Neuronal stem cell (in vitro differentiated cells): Measurements from ENCODE around the gene FTCD.
A peak's percentile ranks its signal among the peaks of the same experiment; 100 is the strongest.

ENCODE experiments used
- DNase-seq: peaks from one replicate; pipeline ENCODE4 v3.0.0-alpha.2; 2013; ENCODE audit warnings: low spot score
- H2AFZ ChIP-seq: one replicate; pipeline ENCODE4 v1.6.1; 2013; ENCODE audit warnings: mild to moderate bottlenecking, low read length, inconsistent platforms
- H2AK5ac ChIP-seq: 2 replicates; pipeline ENCODE4 v1.6.1; 2013; ENCODE audit warnings: low read depth, mild to moderate bottlenecking, inconsistent platforms, low read length, moderate library complexity, mixed read lengths
- H2BK120ac ChIP-seq: 2 replicates; pipeline ENCODE4 v1.6.1; 2013; ENCODE audit warnings: low read depth, mild to moderate bottlenecking, inconsistent platforms, low read length, moderate library complexity, mixed read lengths
- H2BK12ac ChIP-seq: one replicate; pipeline ENCODE4 v1.6.1; 2013; ENCODE audit warnings: low read length, inconsistent platforms
- H2BK15ac ChIP-seq: 2 replicates; pipeline ENCODE4 v1.6.1; 2013; ENCODE audit warnings: mild to moderate bottlenecking, low read length, inconsistent platforms, mixed read lengths
- H2BK5ac ChIP-seq: one replicate; pipeline ENCODE4 v1.6.1; 2013; ENCODE audit warnings: inconsistent platforms, mild to moderate bottlenecking, low read length, moderate library complexity
- H3K14ac ChIP-seq: one replicate; pipeline ENCODE4 v1.6.1; 2013; ENCODE audit warnings: low read length, inconsistent platforms
- H3K18ac ChIP-seq: 2 replicates; pipeline ENCODE4 v1.6.1; 2013; ENCODE audit warnings: low read length, inconsistent platforms
- H3K23ac ChIP-seq: 2 replicates; pipeline ENCODE4 v1.6.1; 2013; ENCODE audit warnings: low read depth, mild to moderate bottlenecking, mixed read lengths, low read length, inconsistent platforms; ENCODE audit not compliant: poor library complexity
- H3K27ac ChIP-seq: replicated peaks from 3 replicates; pipeline ENCODE4 v1.5.1; 2013; ENCODE audit warnings: low read length, inconsistent platforms
- H3K27me3 ChIP-seq, 3 experiments: 2 replicates each; pipeline ENCODE4 v1.6.1; 2013; ENCODE audit warnings: low read length in 3 of 3, mild to moderate bottlenecking in 2 of 3, inconsistent platforms in 1 of 3, low read depth in 1 of 3, mixed read lengths in 1 of 3, moderate library complexity in 1 of 3; ENCODE audit not compliant: control insufficient read depth in 3 of 3, insufficient read depth in 3 of 3
- H3K36me3 ChIP-seq, 2 donors: replicated peaks in 1 of 2; 2 replicates each; pipeline ENCODE4 v1.6.1; 2013; ENCODE audit warnings: low read length in 2 of 2; ENCODE audit not compliant: control insufficient read depth in 2 of 2, insufficient read depth in 2 of 2
- H3K4ac ChIP-seq: 2 replicates; pipeline ENCODE4 v1.6.1; 2013; ENCODE audit warnings: inconsistent platforms, mild to moderate bottlenecking, low read length, moderate library complexity
- H3K4me1 ChIP-seq, 2 donors: 1 replicate in 1 of 2; 2 replicates in 1 of 2; pipeline ENCODE4 v1.6.1; 2013; ENCODE audit warnings: low read length in 2 of 2, low read depth in 1 of 2; ENCODE audit not compliant: control insufficient read depth in 2 of 2, insufficient read depth in 1 of 2
- H3K4me2 ChIP-seq: one replicate; pipeline ENCODE4 v1.6.1; 2013; ENCODE audit warnings: mild to moderate bottlenecking, low read length, inconsistent platforms; ENCODE audit not compliant: insufficient read depth, poor library complexity, severe bottlenecking
- H3K4me3 ChIP-seq, 2 donors: 2 replicates each; pipeline ENCODE4 v1.5.1; 2013; ENCODE audit warnings: low read length in 2 of 2, mild to moderate bottlenecking in 2 of 2, inconsistent platforms in 1 of 2, moderate library complexity in 1 of 2
- H3K79me1 ChIP-seq: one replicate; pipeline ENCODE4 v1.6.1; 2013; ENCODE audit warnings: low read depth, mild to moderate bottlenecking, inconsistent platforms, low read length, moderate library complexity
- H3K9ac ChIP-seq: one replicate; pipeline ENCODE4 v1.6.1; 2013; ENCODE audit warnings: mild to moderate bottlenecking, low read depth, low read length, inconsistent platforms; ENCODE audit not compliant: poor library complexity
- H3K9me3 ChIP-seq, 2 donors: replicated peaks in 1 of 2; 2 replicates each; pipeline versions ENCODE3 to v1.6.1; 2013; ENCODE audit warnings: low read length in 2 of 2, mild to moderate bottlenecking in 2 of 2, inconsistent platforms in 1 of 2, low read depth in 1 of 2, mixed read lengths in 1 of 2, moderate library complexity in 1 of 2; ENCODE audit not compliant: control insufficient read depth in 2 of 2, insufficient read depth in 1 of 2
- H4K8ac ChIP-seq: one replicate; pipeline ENCODE4 v1.6.1; 2013; ENCODE audit warnings: low read depth, mild to moderate bottlenecking, inconsistent platforms, low read length, moderate library complexity
- H4K91ac ChIP-seq: one replicate; pipeline ENCODE4 v1.6.1; 2013; ENCODE audit warnings: low read length, low read depth, mild to moderate bottlenecking, inconsistent platforms; ENCODE audit not compliant: poor library complexity
- WGBS, 2 donors: extraction: QIAGEN DNeasy Blood & Tissue Kit; methylation state at CpG; one replicate each; pipeline ENCODE4 v1.1.7; 2013; ENCODE audit warnings: missing lambda C conversion rate in 2 of 2, mixed read lengths in 1 of 2; ENCODE audit not compliant: insufficient read length in 2 of 2, insufficient replicate concordance in 1 of 2; ENCODE audit errors: extremely low coverage in 2 of 2; 5-methylcytosine and 5-hydroxymethylcytosine counted together

FTCD gene

DNA sequence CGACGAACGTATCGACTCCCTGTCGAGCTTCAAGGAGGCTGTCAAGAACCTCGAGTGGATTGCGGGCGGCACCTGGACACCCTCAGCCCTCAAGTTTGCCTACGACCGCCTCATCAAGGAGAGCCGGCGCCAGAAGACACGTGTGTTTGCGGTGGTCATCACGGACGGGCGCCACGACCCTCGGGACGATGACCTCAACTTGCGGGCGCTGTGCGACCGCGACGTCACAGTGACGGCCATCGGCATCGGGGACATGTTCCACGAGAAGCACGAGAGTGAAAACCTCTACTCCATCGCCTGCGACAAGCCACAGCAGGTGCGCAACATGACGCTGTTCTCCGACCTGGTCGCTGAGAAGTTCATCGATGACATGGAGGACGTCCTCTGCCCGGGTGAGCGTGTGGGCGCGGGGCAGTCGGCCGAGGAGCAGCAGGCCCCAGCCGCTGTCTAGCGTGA is 29.5 kb downstream of the FTCD start:
- Histone ChIP-seq H3K79me1 (no peaks in the 10 kb centered on the region), H3K27me3 (no peaks in the 10 kb centered on the region), H3K4me3 (no peak overlapping the region), H4K91ac (no peak overlapping the region), H2BK5ac (no peak overlapping the region), H3K9me3 (no peaks in the 10 kb centered on the region), H3K4me1 (peaks cover 0 to 9% of the 10 kb centered on the region in 2 donors), H3K4ac (no peak overlapping the region), H3K27ac (no peak overlapping the region), H3K36me3 (no peaks in the 10 kb centered on the region), H3K4me2 (no peak overlapping the region), H2BK15ac (no peak overlapping the region), H4K8ac (no peak overlapping the region), H2AK5ac (no peak overlapping the region), H3K18ac (peak overlapping the region; percentile 52), H3K23ac (peak overlapping the region; percentile 68), H2BK12ac (peak overlapping the region; percentile 18), H3K14ac (peak overlapping the region; percentile 66), H2AFZ (no peak overlapping the region), H2BK120ac (no peak overlapping the region), H3K9ac (peak overlapping the region; percentile 4)
- no CpG with 5 or more reads among the region's 47 CpGs for WGBS, 2 donors
- no peak for DNase-seq

DNA sequence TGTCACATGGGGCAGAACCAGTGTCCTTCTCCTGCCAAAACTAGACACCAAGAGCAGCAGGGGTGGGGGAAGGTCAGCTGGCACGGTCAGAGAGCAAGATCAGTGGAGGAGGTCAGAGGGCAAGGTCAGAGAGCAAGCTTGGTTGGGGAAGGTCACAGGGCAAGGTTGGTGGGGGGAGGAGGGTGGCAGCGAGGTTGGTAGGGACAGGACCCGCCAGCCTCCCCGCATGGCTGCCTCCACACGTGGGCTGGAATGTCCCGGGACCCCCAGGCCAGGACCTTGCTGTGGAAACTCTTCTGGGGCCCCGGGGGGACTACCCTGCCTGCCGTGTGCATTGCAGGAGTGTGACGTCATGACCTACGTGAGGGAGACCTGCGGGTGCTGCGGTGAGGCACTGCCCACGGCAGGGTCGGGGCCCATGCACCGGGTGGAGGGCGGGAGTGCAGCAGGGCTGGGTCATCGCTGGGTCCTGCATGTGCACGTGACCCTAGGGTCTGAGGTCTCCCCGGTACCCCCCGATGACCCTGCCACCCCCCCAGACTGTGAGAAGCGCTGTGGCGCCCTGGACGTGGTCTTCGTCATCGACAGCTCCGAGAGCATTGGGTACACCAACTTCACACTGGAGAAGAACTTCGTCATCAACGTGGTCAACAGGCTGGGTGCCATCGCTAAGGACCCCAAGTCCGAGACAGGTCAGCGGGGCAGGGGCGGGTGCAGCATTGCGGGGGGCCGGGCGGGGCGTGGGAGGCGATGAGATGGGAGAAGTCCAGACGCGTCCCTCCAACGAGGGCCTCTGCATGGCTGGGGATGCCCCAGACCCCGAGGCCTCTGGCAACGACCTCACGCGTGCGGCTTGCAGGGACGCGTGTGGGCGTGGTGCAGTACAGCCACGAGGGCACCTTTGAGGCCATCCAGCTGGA is 30.2 kb downstream of the FTCD start:
- H2AK5ac ChIP-seq, result peak overlapping the region; percentile 49
- peak overlapping the region; percentile 19 for H2BK12ac ChIP-seq
- H2BK120ac ChIP-seq, result no peak overlapping the region
- H3K4me2 ChIP-seq, result no peak overlapping the region
- H4K91ac ChIP-seq, result no peak overlapping the region
- no peaks in the 10 kb centered on the region for H3K27me3 ChIP-seq
- no peak overlapping the region for H3K27ac ChIP-seq
- no peak overlapping the region for H2AFZ ChIP-seq
- peak overlapping the region; percentile 66 for H3K14ac ChIP-seq
- H4K8ac ChIP-seq, result no peak overlapping the region
- H3K4ac ChIP-seq, result no peak overlapping the region
- H2BK15ac ChIP-seq, result no peak overlapping the region
- DNase-seq, result no peak
- H3K9ac ChIP-seq, result peak overlapping the region; percentile 4
- H3K4me1 ChIP-seq, result peaks cover 0 to 9% of the 10 kb centered on the region in 2 donors
- peaks cover 3% of the 10 kb centered on the region for H3K79me1 ChIP-seq
- H3K23ac ChIP-seq, result peak overlapping the region; percentile 77
- H3K18ac ChIP-seq, result peak overlapping the region; percentile 83
- H3K36me3 ChIP-seq, result no peaks in the 10 kb centered on the region
- H3K9me3 ChIP-seq, result no peaks in the 10 kb centered on the region
- no peak overlapping the region for H2BK5ac ChIP-seq
- H3K4me3 ChIP-seq, result no peak overlapping the region
- no CpG with 5 or more reads among the region's 49 CpGs for WGBS, 2 donors

DNA sequence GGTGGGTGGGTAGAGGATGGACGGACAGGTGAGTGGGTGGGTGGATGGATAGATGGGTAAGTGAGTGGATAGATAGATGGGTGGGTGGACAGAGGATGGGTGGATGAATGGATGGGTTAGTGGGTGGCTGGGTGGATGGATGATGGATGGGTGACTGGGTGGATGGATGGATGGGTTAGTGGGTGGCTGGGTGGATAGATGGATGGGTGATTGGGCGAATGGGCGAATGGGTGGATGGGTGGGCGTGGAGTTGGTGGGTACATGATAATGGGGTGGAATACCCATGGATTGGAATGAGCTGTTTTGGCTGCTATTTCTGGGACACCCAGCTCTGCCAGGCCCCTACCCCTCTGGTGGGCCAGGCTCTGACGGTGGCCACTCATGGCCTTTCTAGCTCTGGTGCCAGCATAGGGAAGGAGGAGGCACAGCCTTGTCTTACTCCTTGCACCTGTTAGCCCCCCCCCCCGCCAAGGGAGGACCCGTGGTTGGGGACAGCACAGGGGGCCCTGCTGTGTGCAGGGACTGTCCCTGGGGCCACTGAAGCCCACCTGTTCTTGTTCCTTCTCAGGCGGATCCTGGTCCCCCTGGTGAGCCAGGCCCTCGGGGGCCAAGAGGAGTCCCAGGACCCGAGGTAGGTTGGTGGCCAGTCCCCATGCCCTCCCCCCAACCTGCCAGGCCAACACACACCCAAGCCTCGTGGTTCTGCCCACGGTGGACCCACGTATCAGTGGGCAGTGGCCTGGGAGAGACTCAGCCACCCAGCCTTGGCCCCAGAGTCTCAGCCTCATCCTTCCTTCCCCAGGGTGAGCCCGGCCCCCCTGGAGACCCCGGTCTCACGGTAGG is 31.1 kb downstream of the FTCD start:
- Histone ChIP-seq H3K18ac (no peak overlapping the region), H3K4ac (no peak overlapping the region), H3K9ac (no peak overlapping the region), H3K27ac (no peak overlapping the region), H3K9me3 (no peaks in the 10 kb centered on the region), H3K23ac (no peak overlapping the region), H3K27me3 (no peaks in the 10 kb centered on the region), H2BK12ac (no peak overlapping the region), H3K4me2 (no peak overlapping the region), H3K4me1 (peaks cover 0 to 9% of the 10 kb centered on the region in 2 donors), H3K14ac (no peak overlapping the region), H2AFZ (no peak overlapping the region), H4K91ac (no peak overlapping the region), H2BK5ac (no peak overlapping the region), H2BK15ac (no peak overlapping the region), H3K4me3 (no peak overlapping the region), H2BK120ac (no peak overlapping the region), H3K36me3 (no peaks in the 10 kb centered on the region), H2AK5ac (peak overlapping the region; percentile 49), H4K8ac (no peak overlapping the region), H3K79me1 (peaks cover 3% of the 10 kb centered on the region)
- WGBS, 2 donors, result 100% methylated on average over 1 to 3 of the region's 16 CpGs
- DNase-seq, result no peak
